Amygdala (tissue), 56 donors: Measurements from ENCODE around the gene ARVCF.
A peak's percentile ranks its signal among the peaks of the same experiment; 100 is the strongest.

Experiments used
- DNase-seq, 56 donors: peaks; one replicate each; lab custom pipeline; 2025; lab: John Stamatoyannopoulos, UW

ARVCF gene

GRCh38 chr22:20001082-20001638, 15.5 kb downstream of the ARVCF start:
- DNase-seq = no peak

- peak in 33 of 56 donors; percentile 13 to 71 (median 44) for DNase-seq
Measured at GRCh38 chr22:20000246-20001081, 16.2 kb downstream of the ARVCF start.

- DNase-seq = no peak
Measured at GRCh38 chr22:19998991-19999820, 17.4 kb downstream of the ARVCF start.

GRCh38 chr22:19998232-19998951, 18.2 kb downstream of the ARVCF start:
- no peak for DNase-seq

GRCh38 chr22:19997561-19998231, 18.9 kb downstream of the ARVCF start:
- no peak for DNase-seq

GRCh38 chr22:19996694-19997384, 19.8 kb downstream of the ARVCF start:
- no peak for DNase-seq

GRCh38 chr22:19995611-19996339, 20.8 kb downstream of the ARVCF start:
- DNase-seq = no peak

GRCh38 chr22:19994851-19995610, 21.6 kb downstream of the ARVCF start:
- no peak for DNase-seq

GRCh38 chr22:19993926-19994325, 22.7 kb downstream of the ARVCF start:
- no peak for DNase-seq

GRCh38 chr22:19992921-19993355, 23.7 kb downstream of the ARVCF start:
- DNase-seq = no peak

GRCh38 chr22:19992481-19992911, 24.1 kb downstream of the ARVCF start:
- DNase-seq = no peak

- DNase-seq = peak in 20 of 56 donors; percentile 19 to 73 (median 43)
Measured at GRCh38 chr22:19991645-19992451, 24.8 kb downstream of the ARVCF start.

GRCh38 chr22:19991395-19991644, 25.3 kb downstream of the ARVCF start:
- DNase-seq = no peak

GRCh38 chr22:19990609-19991394, 25.8 kb downstream of the ARVCF start:
- no peak for DNase-seq

GRCh38 chr22:19990188-19990587, 26.4 kb downstream of the ARVCF start:
- no peak for DNase-seq

- DNase-seq = no peak
Measured at GRCh38 chr22:19989725-19990067, 26.9 kb downstream of the ARVCF start.
